Measurements from ENCODE around the gene CPT1C.
"Not testable (repeated sequence)": the region's sequence is repeated elsewhere in the genome, so short reads cannot be mapped to it uniquely, and the experiment has no call there.

CPT1C gene

GRCh38 chr19:49712397-49712859 lies 21.5 kb downstream of the CPT1C start:
- no peak for DNase-seq

- DNase-seq = no peak
These were observed 22.4 kb downstream of the CPT1C start for GRCh38 chr19:49713236-49713845.

- DNase-seq = no peak
These were observed 25.2 kb downstream of the CPT1C start for GRCh38 chr19:49716154-49716553.

- DNase-seq = no peak
These were observed 27.6 kb downstream of the CPT1C start for GRCh38 chr19:49718511-49718910.

GRCh38 chr19:49718991-49719390 lies 28.1 kb downstream of the CPT1C start:
- no peak for DNase-seq

GRCh38 chr19:49719420-49719819 lies 28.5 kb downstream of the CPT1C start:
- not testable (repeated sequence) for DNase-seq

GRCh38 chr19:49727217-49728030 lies 36.5 kb downstream of the CPT1C start:
- no peak for DNase-seq

- DNase-seq = no peak
These were observed 39.2 kb downstream of the CPT1C start for GRCh38 chr19:49730166-49730565.

GRCh38 chr19:49738268-49738667 lies 47.4 kb downstream of the CPT1C start:
- DNase-seq = no peak

GRCh38 chr19:49739098-49739497 lies 48.2 kb downstream of the CPT1C start:
- no peak for DNase-seq

GRCh38 chr19:49739933-49740332 lies 49.0 kb downstream of the CPT1C start:
- no peak for DNase-seq

- no peak for DNase-seq
These were observed 50.4 kb downstream of the CPT1C start for GRCh38 chr19:49741210-49741844.

- no peak for DNase-seq
These were observed 54.0 kb downstream of the CPT1C start for GRCh38 chr19:49744946-49745381.

- no peak for DNase-seq
These were observed 55.5 kb downstream of the CPT1C start for GRCh38 chr19:49746206-49746958.

GRCh38 chr19:49749055-49749716 lies 58.3 kb downstream of the CPT1C start:
- DNase-seq = no peak

GRCh38 chr19:49749771-49750170 lies 58.9 kb downstream of the CPT1C start:
- no peak for DNase-seq

- no peak for DNase-seq
These were observed 61.8 kb downstream of the CPT1C start for GRCh38 chr19:49752701-49753100.

GRCh38 chr19:49755956-49756355 lies 65.0 kb downstream of the CPT1C start:
- no peak for DNase-seq

- no peak for DNase-seq
These were observed 67.4 kb downstream of the CPT1C start for GRCh38 chr19:49758292-49758691.

- DNase-seq = no peak
These were observed 70.3 kb downstream of the CPT1C start for GRCh38 chr19:49761249-49761624.

- no peak for DNase-seq
These were observed 70.9 kb downstream of the CPT1C start for GRCh38 chr19:49761625-49762311.

- no peak for DNase-seq
These were observed 72.3 kb downstream of the CPT1C start, which contains the start of gene TSKS for GRCh38 chr19:49763230-49763629. TSS of gene TSKS (minus strand) at chr19:49763306. CDS start at chr19:49763247, 59 bp downstream.

Measured in activated effector memory CD4-positive, alpha-beta T cell treated with Interleukin-2 at 50 U/mL for 16 hours (primary cell).